OCI-LY1 (cell line): ENCODE results near the gene TAS1R2.

ENCODE experiments used
- EZH2 ChIP-seq: fragments of 200-600 bp; sonication (generic), shearing (Covaris generic); IDR thresholded peaks from 2 replicates; pipeline ENCODE4 v1.8.0; 2017; ENCODE audit warnings: borderline replicate concordance, mixed run types, mild to moderate bottlenecking, antibody characterized with exemption, low read length, moderate library complexity, mixed read lengths
- TF ChIP-seq, protein P1 (sequence below): fragments of 200-600 bp; sonication (generic), shearing (Covaris generic); IDR thresholded peaks from 2 replicates; pipeline ENCODE4 v1.5.1; 2017; ENCODE audit warnings: mild to moderate bottlenecking, antibody characterized with exemption, low read length, moderate library complexity, mixed read lengths

DNA sequence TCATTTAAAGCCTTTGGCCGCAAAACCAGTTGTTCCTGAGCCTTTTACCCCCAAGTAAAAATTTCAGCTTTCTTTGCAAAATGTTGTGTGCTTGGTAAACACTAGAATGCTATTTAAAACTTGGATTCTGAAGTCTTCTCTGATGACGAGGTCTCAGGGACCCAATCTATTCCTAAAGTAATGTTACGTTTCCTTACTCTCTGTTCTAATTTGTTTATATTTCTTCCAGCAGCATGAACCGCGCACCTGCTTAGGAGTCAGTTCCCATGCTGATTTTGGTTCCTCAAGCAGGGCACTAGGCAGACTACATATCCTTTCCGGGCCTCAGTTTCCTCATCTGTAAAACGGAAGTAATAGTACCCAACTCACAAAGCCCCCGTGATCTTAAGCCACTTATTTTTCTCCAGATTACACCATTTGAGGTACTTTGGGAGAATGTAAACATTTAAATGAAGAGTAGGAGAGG is 43.9 kb upstream of the TAS1R2 start:
- TF ChIP-seq, protein P1, sequence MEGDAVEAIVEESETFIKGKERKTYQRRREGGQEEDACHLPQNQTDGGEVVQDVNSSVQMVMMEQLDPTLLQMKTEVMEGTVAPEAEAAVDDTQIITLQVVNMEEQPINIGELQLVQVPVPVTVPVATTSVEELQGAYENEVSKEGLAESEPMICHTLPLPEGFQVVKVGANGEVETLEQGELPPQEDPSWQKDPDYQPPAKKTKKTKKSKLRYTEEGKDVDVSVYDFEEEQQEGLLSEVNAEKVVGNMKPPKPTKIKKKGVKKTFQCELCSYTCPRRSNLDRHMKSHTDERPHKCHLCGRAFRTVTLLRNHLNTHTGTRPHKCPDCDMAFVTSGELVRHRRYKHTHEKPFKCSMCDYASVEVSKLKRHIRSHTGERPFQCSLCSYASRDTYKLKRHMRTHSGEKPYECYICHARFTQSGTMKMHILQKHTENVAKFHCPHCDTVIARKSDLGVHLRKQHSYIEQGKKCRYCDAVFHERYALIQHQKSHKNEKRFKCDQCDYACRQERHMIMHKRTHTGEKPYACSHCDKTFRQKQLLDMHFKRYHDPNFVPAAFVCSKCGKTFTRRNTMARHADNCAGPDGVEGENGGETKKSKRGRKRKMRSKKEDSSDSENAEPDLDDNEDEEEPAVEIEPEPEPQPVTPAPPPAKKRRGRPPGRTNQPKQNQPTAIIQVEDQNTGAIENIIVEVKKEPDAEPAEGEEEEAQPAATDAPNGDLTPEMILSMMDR, result no peak
- no peak for TF ChIP-seq EZH2
